K562 (cell line): ENCODE data around the gene EHBP1. TPM values are rescaled to one million over a fixed set of nuclear protein-coding genes. Genes with fewer than 3 reads are reported as not detected.

Experiments used
- ATAC-seq: fragments of 200-7000 bp; cut with Tn5 transposase; 3 replicates; pipeline ENCODE4 v1.9.1; 2020; ENCODE audit warnings: moderate library complexity
- BruUV-seq: library from RNA; stranded (reverse); fragments of 400-500 nt; replicated peaks from 2 replicates; lab custom pipeline; 2021; lab: Mats Ljungman, UMichigan
- CTCF ChIA-PET: fragments of 300-600 bp; formaldehyde crosslinking; extraction: SDS; loops from one replicate; lab custom pipeline; 2021; ENCODE audit warnings: low intra/inter-chr PET ratio; lab: Yijun Ruan, JAX
- POLR2A ChIA-PET: fragments of 300-600, 350-650 bp; sonication (Branson Sonifier 250); formaldehyde crosslinking; extraction: SDS; loops from one replicate; lab custom pipeline; 2021; ENCODE audit warnings: antibody characterized with exemption, inconsistent platforms; lab: Yijun Ruan, JAX
- DNase-seq, 4 experiments: peaks; one replicate each; pipeline versions ENCODE4 v3.0.0 to v3.0.0-alpha.2; 2011 to 2018; ENCODE audit warnings: low spot score in 3 of 4, mixed read lengths in 3 of 4; ENCODE audit errors: extremely low read depth in 1 of 4
- FAIRE-seq: peaks from 2 replicates; lab custom pipeline; 2011; peaks lifted over from hg19 to GRCh38; lab: Jason Lieb, UNC
- H2AFZ ChIP-seq: 2 replicates; pipeline ENCODE4 v1.6.0; 2011; ENCODE audit warnings: low read depth, low read length, control low read depth, inconsistent platforms
- H3K27ac ChIP-seq: fragments of 200-600 bp; 3 replicates; pipeline ENCODE4 v1.8.0; 2011; ENCODE audit warnings: low read depth, mild to moderate bottlenecking, control low read depth, inconsistent platforms, low read length, moderate library complexity, mixed read lengths; ENCODE audit errors: extremely low read depth
- H3K27me3 ChIP-seq, 2 experiments: fragments of 300-600 bp in 1 of 2; 2 replicates in 1 of 2; 3 replicates in 1 of 2; pipeline versions ENCODE4 v1.6.0 to v1.8.0; 2011; ENCODE audit warnings: inconsistent platforms in 2 of 2, low read length in 2 of 2, mild to moderate bottlenecking in 1 of 2, mixed read lengths in 1 of 2, moderate library complexity in 1 of 2; ENCODE audit not compliant: control insufficient read depth in 2 of 2, insufficient read depth in 2 of 2
- H3K36me3 ChIP-seq: fragments of 300-600 bp; 3 replicates; pipeline ENCODE4 v1.8.0; 2011; ENCODE audit warnings: mild to moderate bottlenecking, low read length, inconsistent platforms; ENCODE audit not compliant: control insufficient read depth, insufficient read depth
- H3K4me1 ChIP-seq, 2 experiments: fragments of 200-600 bp in 1 of 2; replicated peaks in 1 of 2; 2 replicates in 1 of 2; 3 replicates in 1 of 2; pipeline versions ENCODE4 v1.5.1 to v1.8.0; 2011; ENCODE audit warnings: inconsistent platforms in 2 of 2, low read length in 2 of 2, mild to moderate bottlenecking in 1 of 2, mixed read lengths in 1 of 2, moderate library complexity in 1 of 2; ENCODE audit not compliant: control insufficient read depth in 2 of 2, insufficient read depth in 2 of 2
- H3K4me2 ChIP-seq: 2 replicates; pipeline ENCODE4 v1.6.1; 2011; ENCODE audit warnings: low read length, control low read depth, inconsistent platforms, mixed read lengths; ENCODE audit not compliant: insufficient read depth
- H3K4me3 ChIP-seq: fragments of 200-600 bp; sonication (generic), shearing (Covaris generic); 2 replicates; pipeline ENCODE4 v1.5.1; 2016; ENCODE audit warnings: control low read depth, inconsistent platforms
- H3K79me2 ChIP-seq: fragments of 200-600 bp; 3 replicates; pipeline ENCODE4 v1.8.0; 2011; ENCODE audit warnings: low read length, inconsistent platforms; ENCODE audit not compliant: control insufficient read depth, insufficient read depth
- H3K9ac ChIP-seq, 2 experiments: 2 replicates each; pipeline versions ENCODE4 v1.6.0 to v1.6.1; 2011; ENCODE audit warnings: low read depth in 2 of 2, low read length in 2 of 2, control low read depth in 1 of 2, inconsistent platforms in 1 of 2, mild to moderate bottlenecking in 1 of 2, mixed read lengths in 1 of 2; ENCODE audit not compliant: insufficient read depth in 1 of 2
- H3K9me1 ChIP-seq: one replicate; pipeline ENCODE4 v1.6.0; 2011; ENCODE audit warnings: inconsistent platforms, mild to moderate bottlenecking, low read length, moderate library complexity; ENCODE audit not compliant: control insufficient read depth, insufficient read depth
- H3K9me3 ChIP-seq: replicated peaks from 2 replicates; pipeline ENCODE4 v1.5.1; 2011; ENCODE audit warnings: low read depth, low read length, inconsistent platforms; ENCODE audit not compliant: control insufficient read depth, insufficient read depth
- H4K20me1 ChIP-seq: replicated peaks from 2 replicates; pipeline ENCODE4 v1.6.1; 2011; ENCODE audit warnings: low read length, inconsistent platforms, mixed read lengths; ENCODE audit not compliant: control insufficient read depth, insufficient read depth
- EP300 ChIP-seq: IDR thresholded peaks from 2 replicates; pipeline ENCODE4 v1.6.1; 2012; ENCODE audit warnings: low read length, improper control_type of control experiment
- GTF2B ChIP-seq: IDR thresholded peaks from 2 replicates; pipeline ENCODE4 v1.6.1; 2011; ENCODE audit not compliant: insufficient read length; ENCODE audit errors: extremely low read depth
- GTF3C2 ChIP-seq: IDR thresholded peaks from 3 replicates; pipeline ENCODE4 v1.6.1; 2011; ENCODE audit warnings: borderline replicate concordance, mild to moderate bottlenecking, moderate library complexity; ENCODE audit not compliant: insufficient read length; ENCODE audit errors: extremely low read depth
- HDAC3 ChIP-seq: fragments of 450-650 bp; IDR thresholded peaks from 2 replicates; pipeline ENCODE4 v1.6.1; 2018; ENCODE audit warnings: borderline replicate concordance, mild to moderate bottlenecking, moderate library complexity; ENCODE audit not compliant: partially characterized antibody
- MIER1 ChIP-seq: fragments of 450-650 bp; IDR thresholded peaks from 2 replicates; pipeline ENCODE4 v1.6.1; 2016; ENCODE audit warnings: antibody characterized with exemption, mild to moderate bottlenecking, low read depth
- MLX ChIP-seq, 2 experiments: fragments of 450-650 bp in 1 of 2; sonication (generic) in 1 of 2; formaldehyde crosslinking; conservative IDR thresholded peaks; 2 replicates each; pipeline versions ENCODE4 v1.4.0 to v1.8.1; 2020 to 2022; ENCODE audit warnings: mild to moderate bottlenecking in 1 of 2, missing genetic modification reagents in 1 of 2
- NR4A1 ChIP-seq, 2 experiments: fragments of 250-450 bp in 1 of 2; fragments of 450-650 bp in 1 of 2; sonication (Bioruptor Pico) in 1 of 2; IDR thresholded peaks; 2 replicates each; pipeline versions ENCODE4 v1.4.0 to v1.6.1; 2016 to 2020; ENCODE audit warnings: mild to moderate bottlenecking in 2 of 2, missing compliant biosample characterization in 1 of 2, missing genetic modification characterization in 1 of 2, moderate library complexity in 1 of 2
- SIX5 ChIP-seq, 2 experiments: IDR thresholded peaks; 2 replicates each; pipeline ENCODE4 v1.6.1; 2011; ENCODE audit warnings: low read length in 2 of 2, borderline replicate concordance in 1 of 2, low read depth in 1 of 2, mild to moderate bottlenecking in 1 of 2, moderate library complexity in 1 of 2; ENCODE audit not compliant: insufficient read depth in 1 of 2
- TCF3 ChIP-seq: sonication (generic); formaldehyde crosslinking; IDR thresholded peaks from 2 replicates; pipeline ENCODE4 v1.4.0; 2020; ENCODE audit warnings: mild to moderate bottlenecking, missing genetic modification reagents
- ZC3H11A ChIP-seq: IDR thresholded peaks from 2 replicates; pipeline ENCODE4 v1.6.1; 2012; ENCODE audit warnings: low read depth, low read length, improper control_type of control experiment
- ZNF436 ChIP-seq: fragments of 250-450, 450-650 bp; sonication (Bioruptor Pico); formaldehyde crosslinking; IDR thresholded peaks from 2 replicates; pipeline ENCODE4 v1.7.0; 2020; ENCODE audit warnings: mild to moderate bottlenecking
- ZNF57 ChIP-seq: fragments of 450-650 bp; formaldehyde crosslinking; IDR thresholded peaks from 2 replicates; pipeline ENCODE4 v1.4.0; 2020; ENCODE audit warnings: mild to moderate bottlenecking, moderate library complexity
- WGBS: fragments of 100-300 bp; shearing (Covaris generic); methylation state at CpG from one replicate; pipeline ENCODE4 v1.1.6; 2016; ENCODE audit warnings: low coverage, mixed read lengths; ENCODE audit not compliant: insufficient coverage; ENCODE audit errors: missing lambda C conversion rate; 5-methylcytosine and 5-hydroxymethylcytosine counted together
- in situ Hi-C: fragments of 300-500 bp; cut with MboI; formaldehyde crosslinking; loops from 4 replicates; pipeline ENCODE4 v1.15.0; 2018; ENCODE audit warnings: inconsistent platforms, mixed read lengths
- intact Hi-C: fragments of 100-400 bp; cut with micrococcal nuclease; formaldehyde crosslinking; loops from 2 replicates; pipeline ENCODE4 v1.14.2; 2022
- polyA plus RNA-seq, 8 experiments: library from polyadenylated mRNA; depleted of rRNA in 4 of 8; stranded (reverse) in 5 of 8; unstranded in 3 of 8; fragments of >200 nt; fragmentation: Nextera tagmentation in 2 of 8; fragmentation: Illumina TruSeq in 1 of 8; extraction: Ambion mirVana in 2 of 8; extraction: Trizol in 1 of 8; gene quantifications; 2 replicates each; pipeline versions ENCODE4 v1.2.1 to v1.2.3, GENCODE V29; 2011 to 2014; ENCODE audit warnings: inconsistent platforms in 1 of 8, missing spikeins in 1 of 8
- total RNA-seq, 7 experiments: library from RNA; depleted of rRNA in 6 of 7; stranded (reverse); fragments of >200 nt in 6 of 7; fragmentation: Illumina TruSeq in 2 of 7; extraction: Trizol in 2 of 7; gene quantifications; 2 replicates each; pipeline versions ENCODE4 v1.2.1 to v1.2.3, GENCODE V29; 2011 to 2021; ENCODE audit warnings: low replicate concordance in 1 of 7
- TF ChIP-seq, protein P1 (sequence below): fragments of 450-650 bp; formaldehyde crosslinking; conservative IDR thresholded peaks from 2 replicates; pipeline ENCODE4 v1.4.0; 2022; ENCODE audit warnings: mild to moderate bottlenecking, missing genetic modification characterization
- TF ChIP-seq, protein P2 (sequence below): fragments of 450-650 bp; IDR thresholded peaks from 2 replicates; pipeline ENCODE4 v1.6.1; 2018; ENCODE audit warnings: mild to moderate bottlenecking, low read depth; ENCODE audit not compliant: partially characterized antibody

Gene EHBP1
- total and polyA plus RNA-seq, 9 of the 15 experiments (the other 6 are each of a cell fraction or from before 2014, with no cell fraction given), result 8.9 to 26.6 (median 19.3) TPM

GRCh38 chr2:62958206-62958605 is 252.7 kb downstream of the EHBP1 start:
- H3K27ac ChIP-seq, result no peak overlapping the region
- no peaks in the 10 kb centered on the region for H4K20me1 ChIP-seq
- FAIRE-seq (no peak), ATAC-seq (no peak), DNase-seq (no peak)
- H3K79me2 ChIP-seq, result no peaks in the 10 kb centered on the region
- POLR2A ChIA-PET, result no interaction called here
- peaks cover 5% of the 10 kb centered on the region; the same call in 2 of the 3 replicates for H3K36me3 ChIP-seq
- no peaks in the 10 kb centered on the region for H3K27me3 ChIP-seq
- no peaks in the 10 kb centered on the region for H3K9me3 ChIP-seq
- no peaks in the 10 kb centered on the region for H3K9me1 ChIP-seq
- intact Hi-C loops, result no loop called here
- H3K4me3 ChIP-seq, result no peak overlapping the region
- no peak overlapping the region for H2AFZ ChIP-seq
- TF ChIP-seq ZC3H11A, result no peak
- TF ChIP-seq ZNF57 (CRISPR knock-in tag), result no peak
- TF ChIP-seq HDAC3, result no peak
- no peak for TF ChIP-seq MLX (CRISPR knock-in tag; conservative IDR thresholded peaks at IDR 0.05)
- TF ChIP-seq, protein P1, sequence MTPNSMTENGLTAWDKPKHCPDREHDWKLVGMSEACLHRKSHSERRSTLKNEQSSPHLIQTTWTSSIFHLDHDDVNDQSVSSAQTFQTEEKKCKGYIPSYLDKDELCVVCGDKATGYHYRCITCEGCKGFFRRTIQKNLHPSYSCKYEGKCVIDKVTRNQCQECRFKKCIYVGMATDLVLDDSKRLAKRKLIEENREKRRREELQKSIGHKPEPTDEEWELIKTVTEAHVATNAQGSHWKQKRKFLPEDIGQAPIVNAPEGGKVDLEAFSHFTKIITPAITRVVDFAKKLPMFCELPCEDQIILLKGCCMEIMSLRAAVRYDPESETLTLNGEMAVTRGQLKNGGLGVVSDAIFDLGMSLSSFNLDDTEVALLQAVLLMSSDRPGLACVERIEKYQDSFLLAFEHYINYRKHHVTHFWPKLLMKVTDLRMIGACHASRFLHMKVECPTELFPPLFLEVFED (CRISPR knock-in tag), result no peak
- TF ChIP-seq GTF2B, result no peak
- no peak for TF ChIP-seq EP300
- no peak for TF ChIP-seq SIX5 (IDR thresholded peaks at IDR 0.05; ENCODE audit: borderline replicate concordance in 1 of 2, insufficient read depth in 1 of 2, low read depth in 1 of 2, low read length in 2 of 2)
- TF ChIP-seq ZNF436 (CRISPR knock-in tag), result no peak
- no peak for TF ChIP-seq NR4A1 (CRISPR knock-in tag; IDR thresholded peaks at IDR 0.05)
- TF ChIP-seq NR4A1 (tag; IDR thresholded peaks at IDR 0.05), result no peak
- TF ChIP-seq, protein P2, sequence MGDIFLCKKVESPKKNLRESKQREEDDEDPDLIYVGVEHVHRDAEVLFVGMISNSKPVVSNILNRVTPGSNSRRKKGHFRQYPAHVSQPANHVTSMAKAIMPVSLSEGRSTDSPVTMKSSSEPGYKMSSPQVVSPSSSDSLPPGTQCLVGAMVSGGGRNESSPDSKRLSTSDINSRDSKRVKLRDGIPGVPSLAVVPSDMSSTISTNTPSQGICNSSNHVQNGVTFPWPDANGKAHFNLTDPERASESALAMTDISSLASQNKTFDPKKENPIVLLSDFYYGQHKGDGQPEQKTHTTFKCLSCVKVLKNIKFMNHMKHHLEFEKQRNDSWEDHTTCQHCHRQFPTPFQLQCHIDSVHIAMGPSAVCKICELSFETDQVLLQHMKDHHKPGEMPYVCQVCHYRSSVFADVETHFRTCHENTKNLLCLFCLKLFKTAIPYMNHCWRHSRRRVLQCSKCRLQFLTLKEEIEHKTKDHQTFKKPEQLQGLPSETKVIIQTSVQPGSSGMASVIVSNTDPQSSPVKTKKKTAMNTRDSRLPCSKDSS, result no peak
- TF ChIP-seq GTF3C2, result no peak
- TF ChIP-seq MIER1, result no peak
- no peak for TF ChIP-seq TCF3 (CRISPR knock-in tag)
- TF ChIP-seq, all 486 proteins: peak for 0
- no TSS peak for BruUV-seq
- 94% methylated on average over 3 of the region's 3 CpGs for WGBS
- H3K4me1 ChIP-seq, result no peaks in the 10 kb centered on the region
- no peak overlapping the region for H3K9ac ChIP-seq
- CTCF ChIA-PET, result no interaction called here
- no peak overlapping the region for H3K4me2 ChIP-seq
- in situ Hi-C loops, result no loop called here
